ENCODE data around the gene ALS2.
"Not testable (repeated sequence)": the region's sequence is repeated elsewhere in the genome, so short reads cannot be mapped to it uniquely, and the experiment has no call there.

The ALS2 gene

DNA sequence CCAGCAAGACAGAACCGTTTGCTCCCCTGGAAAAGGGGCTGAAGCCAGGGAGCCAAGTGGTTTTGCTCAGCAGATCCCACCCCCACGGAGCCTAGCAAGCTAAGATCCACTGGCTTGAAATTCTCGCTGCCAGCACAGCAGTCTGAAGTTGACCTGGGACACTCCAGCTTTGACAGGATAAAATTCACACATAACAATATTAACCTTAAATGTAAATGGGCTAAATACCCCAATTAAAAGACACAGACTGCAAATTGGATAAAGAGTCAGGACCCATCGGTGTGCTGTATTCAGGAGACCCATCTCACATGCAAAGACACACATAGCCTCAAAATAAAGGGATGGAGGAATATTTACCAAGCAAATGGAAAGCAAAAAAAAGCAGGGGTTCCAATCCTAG is 109.5 kb downstream of the ALS2 start:
- DNase-seq = not testable (repeated sequence)

DNA sequence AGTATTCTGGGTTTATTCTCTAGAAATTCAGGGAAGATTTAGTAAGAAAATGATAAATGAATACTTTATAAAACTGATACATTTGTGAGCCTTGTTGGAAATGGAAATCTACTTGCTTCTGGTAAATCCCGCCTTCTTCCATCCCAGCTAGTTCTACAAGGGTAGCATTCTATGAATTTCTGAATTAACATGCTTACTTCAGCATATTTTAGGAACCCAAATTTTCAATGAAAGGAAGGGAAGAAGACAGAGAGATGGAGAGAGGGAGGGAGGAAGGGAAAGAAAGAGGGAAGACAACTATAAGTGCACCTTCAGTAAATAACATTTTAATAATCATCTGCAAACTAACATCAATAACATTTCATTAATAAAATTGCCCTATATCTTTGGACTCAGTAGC is 110.9 kb downstream of the ALS2 start:
- DNase-seq = no peak

DNA sequence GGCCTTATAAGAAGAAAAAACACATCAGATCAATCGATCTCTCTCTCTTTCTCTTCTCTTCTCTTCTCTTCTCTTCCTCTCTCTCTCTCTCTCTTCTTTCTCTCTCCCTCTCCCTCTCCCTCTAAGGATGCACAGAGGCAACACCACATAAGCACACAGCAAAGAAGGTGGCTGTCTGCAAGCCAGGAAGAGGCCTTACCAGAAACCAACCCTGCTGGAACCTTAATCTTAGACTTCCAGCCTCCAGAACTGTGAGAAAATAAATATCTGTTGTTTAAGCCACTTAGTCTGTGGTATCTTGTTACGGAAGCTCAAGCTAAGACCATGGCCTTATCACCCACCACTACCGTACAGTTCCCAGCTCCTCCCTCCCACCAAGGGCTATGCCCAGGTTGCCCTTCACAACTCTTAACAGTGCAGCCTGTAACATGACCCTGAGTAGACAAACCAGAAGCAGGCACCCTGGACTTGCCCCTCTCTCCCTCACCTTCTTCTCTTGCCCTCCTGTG is 112.3 kb downstream of the ALS2 start:
- DNase-seq = no peak

DNA sequence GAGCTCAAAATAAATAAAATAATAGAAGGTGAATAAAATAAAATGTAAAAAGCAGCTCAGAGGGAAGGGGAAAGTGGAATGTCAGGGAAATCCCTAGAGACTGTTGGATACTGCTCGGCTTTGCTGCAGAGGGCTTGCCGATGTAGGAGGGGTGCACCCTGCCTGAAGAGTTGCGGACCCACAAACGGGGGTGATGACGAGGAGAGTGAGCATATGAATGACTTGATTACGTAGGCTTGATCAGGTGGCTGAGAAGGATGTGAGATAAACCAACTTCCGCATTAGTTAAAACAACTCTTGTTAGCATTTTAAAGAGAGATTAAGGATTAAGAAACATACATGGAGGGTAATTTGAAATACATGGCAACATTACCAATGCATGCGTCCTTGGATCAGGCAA is 116.4 kb downstream of the ALS2 start:
- no peak for DNase-seq

DNA sequence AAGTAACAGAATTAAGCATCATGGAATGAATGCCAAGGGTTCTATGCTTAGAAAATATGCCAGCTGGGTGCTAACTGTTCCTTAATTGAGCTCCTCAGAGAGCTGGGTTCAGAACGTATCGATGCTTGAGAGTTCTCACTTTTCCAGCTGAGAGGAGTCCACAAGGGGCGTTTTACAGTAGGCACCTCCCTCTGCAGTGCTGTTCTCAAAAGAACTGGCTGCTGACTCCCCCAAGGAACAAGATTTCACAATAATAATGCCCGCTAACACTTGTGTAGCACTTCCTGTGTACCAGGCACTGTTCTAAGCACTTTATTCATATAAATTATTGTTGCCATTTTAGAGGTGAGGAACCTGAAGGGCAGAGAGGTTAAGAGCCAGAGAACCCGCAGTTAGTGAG is 119.4 kb downstream of the ALS2 start:
- no peak for DNase-seq

DNA sequence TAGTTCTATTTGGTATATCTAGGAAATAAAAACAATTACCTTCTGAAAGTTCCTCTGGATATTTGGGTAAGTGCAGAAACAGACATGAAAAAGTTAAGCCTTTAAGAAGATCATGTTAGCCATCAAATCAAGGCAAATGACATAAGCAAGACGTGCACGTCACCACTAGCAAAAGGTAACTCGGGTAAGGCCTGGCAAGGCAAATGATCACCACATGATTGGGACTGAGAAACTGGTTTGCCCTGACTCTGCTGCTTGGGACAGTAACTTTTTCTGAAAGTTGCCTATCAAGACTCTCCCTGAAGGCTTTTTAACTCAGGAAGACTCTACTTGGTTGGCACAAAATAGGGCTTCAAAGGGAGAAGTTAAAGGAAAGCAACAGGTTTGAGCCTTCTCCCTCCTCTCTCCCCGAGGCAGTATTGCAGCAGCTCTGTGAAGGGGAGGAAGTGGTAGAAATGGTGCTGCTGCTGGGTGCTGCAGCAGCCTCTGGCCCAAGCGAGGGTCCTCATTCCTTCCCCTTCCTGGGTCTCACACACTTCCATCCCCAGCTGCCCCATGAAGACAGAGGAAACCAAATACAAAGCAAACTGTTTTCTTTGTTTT is 120.3 kb downstream of the ALS2 start:
- no peak for DNase-seq

DNA sequence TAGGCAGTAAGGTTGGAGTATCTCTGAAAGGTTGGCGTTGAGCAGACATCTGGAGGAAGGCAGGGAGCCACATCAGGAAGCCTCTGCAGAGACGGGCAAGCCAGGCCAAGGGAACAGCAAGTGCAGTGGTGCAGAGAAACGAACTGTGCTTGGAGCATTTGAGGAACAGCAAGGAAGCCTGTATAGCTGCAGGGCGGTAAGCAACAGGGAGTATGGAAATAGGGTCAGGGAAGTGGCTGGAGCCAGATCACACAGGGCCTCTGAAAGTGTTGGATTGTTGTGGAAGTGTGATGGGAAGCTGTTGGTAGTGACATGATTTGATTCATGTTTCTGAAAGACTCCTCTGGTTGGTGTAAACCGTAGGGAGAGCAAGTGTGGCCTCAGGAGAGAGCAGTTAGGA is 124.0 kb downstream of the ALS2 start:
- no peak for DNase-seq

DNA sequence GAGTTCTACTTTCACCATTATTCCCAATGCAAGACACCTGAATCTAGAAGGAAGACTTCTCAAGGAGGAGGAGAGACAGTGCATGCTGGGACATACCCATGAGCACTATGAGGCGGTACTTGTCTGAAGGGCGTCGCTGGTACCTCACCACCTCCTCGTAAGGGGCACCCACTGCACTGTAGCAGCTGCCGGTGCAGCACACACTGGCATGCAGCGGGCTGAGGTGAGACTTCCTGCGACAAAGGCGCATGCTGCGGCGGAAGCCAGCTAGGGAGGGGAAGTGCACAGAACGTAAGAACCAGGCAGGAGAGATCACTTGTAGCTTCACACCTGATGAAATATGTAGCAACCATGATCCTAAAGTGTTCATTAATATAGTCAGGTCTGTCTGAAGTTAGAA is 124.6 kb downstream of the ALS2 start:
- DNase-seq = no peak

DNA sequence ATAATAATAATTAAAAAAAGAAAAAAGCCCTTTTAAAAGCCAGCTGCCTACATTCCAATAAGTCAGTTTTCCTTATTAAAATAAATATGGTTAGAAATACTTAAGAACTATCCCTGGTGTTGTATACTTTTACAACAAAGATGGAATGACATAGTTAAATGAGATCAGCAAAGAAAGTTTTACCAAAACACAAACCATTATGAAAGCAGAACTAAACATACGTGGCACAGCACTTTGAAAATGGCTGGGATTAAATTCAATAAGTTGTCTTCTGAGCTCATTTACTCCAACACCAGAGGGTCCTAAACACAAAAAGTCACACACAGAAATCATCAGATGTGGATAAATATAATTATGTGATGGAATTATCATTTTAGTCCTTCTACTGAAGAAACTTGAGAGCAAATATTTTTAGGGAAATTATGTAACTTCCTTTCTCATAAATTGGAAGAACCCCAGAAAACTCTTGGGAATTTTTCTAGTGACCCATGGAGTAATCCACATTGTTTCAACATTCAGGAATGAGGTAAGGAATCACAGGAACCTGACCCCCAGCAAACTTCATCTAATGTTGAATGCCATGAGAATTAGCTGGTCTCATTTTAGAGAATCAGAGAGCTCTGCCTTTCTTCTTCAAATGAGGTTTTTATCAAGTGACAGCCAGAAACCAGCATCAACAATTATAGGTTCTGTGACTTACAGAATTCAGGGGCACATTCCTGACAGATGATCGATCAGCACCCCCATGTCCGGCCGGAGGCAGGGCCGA is 125.9 kb downstream of the ALS2 start:
- no peak for DNase-seq

DNA sequence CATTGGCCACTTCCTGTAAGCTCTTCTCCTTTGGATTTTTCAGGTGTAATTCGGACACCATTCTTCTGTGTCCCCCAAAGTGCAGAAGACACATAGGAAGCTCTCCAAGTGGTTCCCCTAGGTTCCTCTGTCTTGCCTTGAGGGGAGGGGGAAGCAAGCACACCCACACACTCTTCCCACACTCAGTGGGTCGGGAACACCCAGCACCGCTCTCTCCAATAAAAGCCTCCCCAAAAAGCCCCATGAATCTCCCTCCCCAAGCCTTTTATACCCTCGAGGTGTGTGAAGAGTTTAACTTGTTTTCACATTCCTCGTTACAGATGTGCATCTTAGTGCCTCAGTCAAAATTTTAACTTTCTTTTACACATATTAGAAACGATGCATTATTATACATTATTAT is 127.5 kb downstream of the ALS2 start:
- DNase-seq = no peak
